K562 (cell line): ENCODE measurements around the gene EME2. TPM values are rescaled to one million over a fixed set of nuclear protein-coding genes. Genes with fewer than 3 reads are reported as not detected.

Experiments used
- BDP1 ChIP-seq: IDR thresholded peaks from 3 replicates; pipeline ENCODE4 v1.6.1; 2011; ENCODE audit not compliant: insufficient read length, insufficient read depth
- FOS ChIP-seq: IDR thresholded peaks from 3 replicates; pipeline ENCODE4 v1.6.1; 2011; ENCODE audit not compliant: insufficient read length; ENCODE audit errors: extremely low read depth
- FOXK1 ChIP-seq: sonication (generic); formaldehyde crosslinking; IDR thresholded peaks from 2 replicates; pipeline ENCODE4 v1.8.0; 2022; ENCODE audit warnings: missing genetic modification reagents, mild to moderate bottlenecking, borderline replicate concordance
- HNRNPLL ChIP-seq: fragments of 200-400 bp; formaldehyde crosslinking; IDR thresholded peaks from 2 replicates; pipeline ENCODE4 v1.6.1; 2017; ENCODE audit warnings: low read length, low read depth, mild to moderate bottlenecking; ENCODE audit not compliant: poor library complexity, severe bottlenecking
- MTA1 ChIP-seq: fragments of 450-650 bp; IDR thresholded peaks from 2 replicates; pipeline ENCODE4 v1.6.1; 2017; ENCODE audit warnings: borderline replicate concordance
- PRPF4 ChIP-seq: fragments of 200-400 bp; formaldehyde crosslinking; IDR thresholded peaks from one replicate; pipeline ENCODE4 v1.6.1; 2017; ENCODE audit warnings: low read length, low read depth, mild to moderate bottlenecking; ENCODE audit not compliant: insufficient read depth, poor library complexity, severe bottlenecking
- SIN3B ChIP-seq: fragments of 450-650 bp; IDR thresholded peaks from 2 replicates; pipeline ENCODE4 v1.6.1; 2017; ENCODE audit warnings: low read depth, mild to moderate bottlenecking, moderate library complexity
- SNRNP70 ChIP-seq: fragments of 200-400 bp; formaldehyde crosslinking; optimal IDR thresholded peaks from 2 replicates; pipeline ENCODE3; 2017; ENCODE audit warnings: low read depth, low read length
- SRSF7 ChIP-seq: fragments of 200-400 bp; formaldehyde crosslinking; optimal IDR thresholded peaks from 2 replicates; pipeline ENCODE3; 2017; ENCODE audit warnings: mild to moderate bottlenecking, low read depth, low read length
- polyA plus RNA-seq, 8 experiments: library from polyadenylated mRNA; depleted of rRNA in 4 of 8; stranded (reverse) in 5 of 8; unstranded in 3 of 8; fragments of >200 nt; fragmentation: Nextera tagmentation in 2 of 8; fragmentation: Illumina TruSeq in 1 of 8; extraction: Ambion mirVana in 2 of 8; extraction: Trizol in 1 of 8; gene quantifications; 2 replicates each; pipeline versions ENCODE4 v1.2.1 to v1.2.3, GENCODE V29; 2011 to 2014; ENCODE audit warnings: inconsistent platforms in 1 of 8, missing spikeins in 1 of 8
- total RNA-seq, 7 experiments: library from RNA; depleted of rRNA in 6 of 7; stranded (reverse); fragments of >200 nt in 6 of 7; fragmentation: Illumina TruSeq in 2 of 7; extraction: Trizol in 2 of 7; gene quantifications; 2 replicates each; pipeline versions ENCODE4 v1.2.1 to v1.2.3, GENCODE V29; 2011 to 2021; ENCODE audit warnings: low replicate concordance in 1 of 7
- TF ChIP-seq, protein P1 (sequence below): fragments of 450-650 bp; IDR thresholded peaks from 2 replicates; pipeline ENCODE4 v1.6.1; 2016; ENCODE audit warnings: mild to moderate bottlenecking, moderate library complexity
- TF ChIP-seq, protein P2 (sequence below): fragments of 450-650 bp; formaldehyde crosslinking; IDR thresholded peaks from 2 replicates; pipeline ENCODE4 v1.4.0; 2022; ENCODE audit warnings: mild to moderate bottlenecking, moderate library complexity
- TF ChIP-seq, protein P3 (sequence below): fragments of 150-350 bp; conservative IDR thresholded peaks from 2 replicates; pipeline ENCODE4 v1.6.1; 2014; ENCODE audit warnings: low read length

Gene EME2
- total and polyA plus RNA-seq, 9 of the 15 experiments (the other 6 are each of a cell fraction or from before 2014, with no cell fraction given): 0.35 to 19.9 (median 3.5) TPM

DNA sequence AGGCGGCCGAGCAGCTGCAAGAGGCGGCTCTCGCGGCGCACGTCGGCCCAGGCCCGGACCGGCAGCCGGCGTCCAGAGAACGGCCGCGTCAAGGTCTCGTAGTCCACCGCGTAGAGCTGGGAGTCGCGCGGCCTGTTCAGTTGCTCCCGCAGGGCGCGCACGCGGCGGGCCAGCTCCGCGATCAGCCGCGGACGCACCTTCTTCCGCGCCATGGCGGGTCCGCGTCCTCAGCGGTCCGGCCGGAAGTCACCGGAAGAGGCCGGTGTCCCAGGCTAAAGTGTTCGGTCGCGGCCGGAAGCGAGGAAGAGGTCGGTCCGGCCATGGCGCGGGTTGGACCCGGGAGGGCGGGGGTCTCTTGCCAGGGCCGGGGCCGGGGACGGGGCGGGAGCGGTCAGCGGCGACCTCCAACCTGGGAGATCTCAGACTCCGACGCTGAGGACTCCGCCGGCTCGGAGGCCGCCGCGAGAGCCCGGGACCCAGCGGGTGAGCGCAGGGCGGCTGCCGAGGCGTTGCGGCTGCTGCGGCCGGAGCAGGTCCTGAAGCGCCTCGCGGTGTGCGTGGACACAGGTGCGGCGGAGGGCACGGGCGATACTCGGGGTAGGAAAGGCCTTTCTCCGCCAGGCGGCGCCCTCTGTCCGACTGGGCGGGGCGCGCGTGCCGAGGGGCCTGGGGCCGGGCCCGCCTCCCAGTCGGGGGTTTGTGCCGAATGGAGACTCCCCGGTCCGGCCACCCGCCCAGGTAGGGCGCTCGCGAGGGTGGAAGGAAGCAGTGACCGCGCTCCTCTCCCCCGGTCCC lies 495 bp downstream of the EME2 start, which contains the start of gene MRPS34 (continued):
- TF ChIP-seq, protein P1, sequence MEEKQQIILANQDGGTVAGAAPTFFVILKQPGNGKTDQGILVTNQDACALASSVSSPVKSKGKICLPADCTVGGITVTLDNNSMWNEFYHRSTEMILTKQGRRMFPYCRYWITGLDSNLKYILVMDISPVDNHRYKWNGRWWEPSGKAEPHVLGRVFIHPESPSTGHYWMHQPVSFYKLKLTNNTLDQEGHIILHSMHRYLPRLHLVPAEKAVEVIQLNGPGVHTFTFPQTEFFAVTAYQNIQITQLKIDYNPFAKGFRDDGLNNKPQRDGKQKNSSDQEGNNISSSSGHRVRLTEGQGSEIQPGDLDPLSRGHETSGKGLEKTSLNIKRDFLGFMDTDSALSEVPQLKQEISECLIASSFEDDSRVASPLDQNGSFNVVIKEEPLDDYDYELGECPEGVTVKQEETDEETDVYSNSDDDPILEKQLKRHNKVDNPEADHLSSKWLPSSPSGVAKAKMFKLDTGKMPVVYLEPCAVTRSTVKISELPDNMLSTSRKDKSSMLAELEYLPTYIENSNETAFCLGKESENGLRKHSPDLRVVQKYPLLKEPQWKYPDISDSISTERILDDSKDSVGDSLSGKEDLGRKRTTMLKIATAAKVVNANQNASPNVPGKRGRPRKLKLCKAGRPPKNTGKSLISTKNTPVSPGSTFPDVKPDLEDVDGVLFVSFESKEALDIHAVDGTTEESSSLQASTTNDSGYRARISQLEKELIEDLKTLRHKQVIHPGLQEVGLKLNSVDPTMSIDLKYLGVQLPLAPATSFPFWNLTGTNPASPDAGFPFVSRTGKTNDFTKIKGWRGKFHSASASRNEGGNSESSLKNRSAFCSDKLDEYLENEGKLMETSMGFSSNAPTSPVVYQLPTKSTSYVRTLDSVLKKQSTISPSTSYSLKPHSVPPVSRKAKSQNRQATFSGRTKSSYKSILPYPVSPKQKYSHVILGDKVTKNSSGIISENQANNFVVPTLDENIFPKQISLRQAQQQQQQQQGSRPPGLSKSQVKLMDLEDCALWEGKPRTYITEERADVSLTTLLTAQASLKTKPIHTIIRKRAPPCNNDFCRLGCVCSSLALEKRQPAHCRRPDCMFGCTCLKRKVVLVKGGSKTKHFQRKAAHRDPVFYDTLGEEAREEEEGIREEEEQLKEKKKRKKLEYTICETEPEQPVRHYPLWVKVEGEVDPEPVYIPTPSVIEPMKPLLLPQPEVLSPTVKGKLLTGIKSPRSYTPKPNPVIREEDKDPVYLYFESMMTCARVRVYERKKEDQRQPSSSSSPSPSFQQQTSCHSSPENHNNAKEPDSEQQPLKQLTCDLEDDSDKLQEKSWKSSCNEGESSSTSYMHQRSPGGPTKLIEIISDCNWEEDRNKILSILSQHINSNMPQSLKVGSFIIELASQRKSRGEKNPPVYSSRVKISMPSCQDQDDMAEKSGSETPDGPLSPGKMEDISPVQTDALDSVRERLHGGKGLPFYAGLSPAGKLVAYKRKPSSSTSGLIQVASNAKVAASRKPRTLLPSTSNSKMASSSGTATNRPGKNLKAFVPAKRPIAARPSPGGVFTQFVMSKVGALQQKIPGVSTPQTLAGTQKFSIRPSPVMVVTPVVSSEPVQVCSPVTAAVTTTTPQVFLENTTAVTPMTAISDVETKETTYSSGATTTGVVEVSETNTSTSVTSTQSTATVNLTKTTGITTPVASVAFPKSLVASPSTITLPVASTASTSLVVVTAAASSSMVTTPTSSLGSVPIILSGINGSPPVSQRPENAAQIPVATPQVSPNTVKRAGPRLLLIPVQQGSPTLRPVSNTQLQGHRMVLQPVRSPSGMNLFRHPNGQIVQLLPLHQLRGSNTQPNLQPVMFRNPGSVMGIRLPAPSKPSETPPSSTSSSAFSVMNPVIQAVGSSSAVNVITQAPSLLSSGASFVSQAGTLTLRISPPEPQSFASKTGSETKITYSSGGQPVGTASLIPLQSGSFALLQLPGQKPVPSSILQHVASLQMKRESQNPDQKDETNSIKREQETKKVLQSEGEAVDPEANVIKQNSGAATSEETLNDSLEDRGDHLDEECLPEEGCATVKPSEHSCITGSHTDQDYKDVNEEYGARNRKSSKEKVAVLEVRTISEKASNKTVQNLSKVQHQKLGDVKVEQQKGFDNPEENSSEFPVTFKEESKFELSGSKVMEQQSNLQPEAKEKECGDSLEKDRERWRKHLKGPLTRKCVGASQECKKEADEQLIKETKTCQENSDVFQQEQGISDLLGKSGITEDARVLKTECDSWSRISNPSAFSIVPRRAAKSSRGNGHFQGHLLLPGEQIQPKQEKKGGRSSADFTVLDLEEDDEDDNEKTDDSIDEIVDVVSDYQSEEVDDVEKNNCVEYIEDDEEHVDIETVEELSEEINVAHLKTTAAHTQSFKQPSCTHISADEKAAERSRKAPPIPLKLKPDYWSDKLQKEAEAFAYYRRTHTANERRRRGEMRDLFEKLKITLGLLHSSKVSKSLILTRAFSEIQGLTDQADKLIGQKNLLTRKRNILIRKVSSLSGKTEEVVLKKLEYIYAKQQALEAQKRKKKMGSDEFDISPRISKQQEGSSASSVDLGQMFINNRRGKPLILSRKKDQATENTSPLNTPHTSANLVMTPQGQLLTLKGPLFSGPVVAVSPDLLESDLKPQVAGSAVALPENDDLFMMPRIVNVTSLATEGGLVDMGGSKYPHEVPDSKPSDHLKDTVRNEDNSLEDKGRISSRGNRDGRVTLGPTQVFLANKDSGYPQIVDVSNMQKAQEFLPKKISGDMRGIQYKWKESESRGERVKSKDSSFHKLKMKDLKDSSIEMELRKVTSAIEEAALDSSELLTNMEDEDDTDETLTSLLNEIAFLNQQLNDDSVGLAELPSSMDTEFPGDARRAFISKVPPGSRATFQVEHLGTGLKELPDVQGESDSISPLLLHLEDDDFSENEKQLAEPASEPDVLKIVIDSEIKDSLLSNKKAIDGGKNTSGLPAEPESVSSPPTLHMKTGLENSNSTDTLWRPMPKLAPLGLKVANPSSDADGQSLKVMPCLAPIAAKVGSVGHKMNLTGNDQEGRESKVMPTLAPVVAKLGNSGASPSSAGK: peak; percentile 82
- no peak; the same call in 1 of the 2 replicates for TF ChIP-seq FOXK1 (CRISPR knock-in tag)
- peak; percentile 96 for TF ChIP-seq SIN3B
- TF ChIP-seq MTA1: no peak
- TF ChIP-seq HNRNPLL: peak; percentile 56
- no peak for TF ChIP-seq BDP1
- no peak for TF ChIP-seq SNRNP70
- no peak for TF ChIP-seq SRSF7
- TF ChIP-seq, protein P2, sequence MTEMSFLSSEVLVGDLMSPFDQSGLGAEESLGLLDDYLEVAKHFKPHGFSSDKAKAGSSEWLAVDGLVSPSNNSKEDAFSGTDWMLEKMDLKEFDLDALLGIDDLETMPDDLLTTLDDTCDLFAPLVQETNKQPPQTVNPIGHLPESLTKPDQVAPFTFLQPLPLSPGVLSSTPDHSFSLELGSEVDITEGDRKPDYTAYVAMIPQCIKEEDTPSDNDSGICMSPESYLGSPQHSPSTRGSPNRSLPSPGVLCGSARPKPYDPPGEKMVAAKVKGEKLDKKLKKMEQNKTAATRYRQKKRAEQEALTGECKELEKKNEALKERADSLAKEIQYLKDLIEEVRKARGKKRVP (CRISPR knock-in tag): no peak
- peak; percentile 79 for TF ChIP-seq PRPF4
- no peak for TF ChIP-seq FOS
- TF ChIP-seq, protein P3, sequence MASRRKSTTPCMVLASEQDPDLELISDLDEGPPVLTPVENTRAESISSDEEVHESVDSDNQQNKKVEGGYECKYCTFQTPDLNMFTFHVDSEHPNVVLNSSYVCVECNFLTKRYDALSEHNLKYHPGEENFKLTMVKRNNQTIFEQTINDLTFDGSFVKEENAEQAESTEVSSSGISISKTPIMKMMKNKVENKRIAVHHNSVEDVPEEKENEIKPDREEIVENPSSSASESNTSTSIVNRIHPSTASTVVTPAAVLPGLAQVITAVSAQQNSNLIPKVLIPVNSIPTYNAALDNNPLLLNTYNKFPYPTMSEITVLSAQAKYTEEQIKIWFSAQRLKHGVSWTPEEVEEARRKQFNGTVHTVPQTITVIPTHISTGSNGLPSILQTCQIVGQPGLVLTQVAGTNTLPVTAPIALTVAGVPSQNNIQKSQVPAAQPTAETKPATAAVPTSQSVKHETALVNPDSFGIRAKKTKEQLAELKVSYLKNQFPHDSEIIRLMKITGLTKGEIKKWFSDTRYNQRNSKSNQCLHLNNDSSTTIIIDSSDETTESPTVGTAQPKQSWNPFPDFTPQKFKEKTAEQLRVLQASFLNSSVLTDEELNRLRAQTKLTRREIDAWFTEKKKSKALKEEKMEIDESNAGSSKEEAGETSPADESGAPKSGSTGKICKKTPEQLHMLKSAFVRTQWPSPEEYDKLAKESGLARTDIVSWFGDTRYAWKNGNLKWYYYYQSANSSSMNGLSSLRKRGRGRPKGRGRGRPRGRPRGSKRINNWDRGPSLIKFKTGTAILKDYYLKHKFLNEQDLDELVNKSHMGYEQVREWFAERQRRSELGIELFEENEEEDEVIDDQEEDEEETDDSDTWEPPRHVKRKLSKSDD: no peak
